ENCODE data around the gene INTS4.
"Not testable (repeated sequence)": the region's sequence is repeated elsewhere in the genome, so short reads cannot be mapped to it uniquely, and the experiment has no call there.

DNA sequence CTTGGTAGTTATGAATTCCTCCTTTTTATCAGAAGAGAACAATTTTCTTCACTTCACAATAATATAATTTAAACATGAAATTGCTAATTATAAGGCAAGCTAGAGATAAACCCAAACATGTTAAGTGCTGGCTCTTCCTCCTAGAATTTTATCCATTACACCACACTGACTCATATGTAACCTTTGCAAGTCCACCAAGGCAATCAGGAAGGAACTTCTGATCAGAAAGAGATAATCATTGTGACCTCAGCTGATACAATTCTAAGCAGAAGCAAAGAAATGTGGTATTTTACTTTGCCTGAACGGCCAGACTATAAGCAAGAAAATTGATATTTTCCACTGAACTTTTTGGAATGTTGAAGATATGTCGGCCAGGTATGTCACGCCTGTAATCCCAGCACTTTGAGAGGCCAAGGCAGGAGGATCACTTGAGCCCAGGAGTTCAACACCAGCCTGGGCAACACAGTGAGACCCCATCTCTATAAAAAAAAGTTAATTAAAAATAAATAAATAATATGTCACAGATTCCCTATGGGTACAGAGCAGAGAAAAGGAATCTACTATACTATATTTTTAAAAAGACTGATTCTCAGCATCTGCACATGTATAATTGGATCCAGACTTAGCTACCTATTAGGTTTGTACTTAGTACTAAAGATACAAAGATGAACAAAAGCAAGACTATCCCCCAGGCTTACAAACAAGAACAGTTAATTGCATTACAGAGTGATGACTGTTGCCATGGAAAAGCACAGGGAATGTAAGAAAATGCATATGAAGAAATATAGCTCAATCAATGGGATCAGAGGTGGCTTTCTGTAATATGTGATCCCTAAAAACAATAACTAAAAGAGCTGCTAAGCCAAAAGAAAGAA lies 63.9 kb downstream of the INTS4 start:
- TF ChIP-seq, protein P1, sequence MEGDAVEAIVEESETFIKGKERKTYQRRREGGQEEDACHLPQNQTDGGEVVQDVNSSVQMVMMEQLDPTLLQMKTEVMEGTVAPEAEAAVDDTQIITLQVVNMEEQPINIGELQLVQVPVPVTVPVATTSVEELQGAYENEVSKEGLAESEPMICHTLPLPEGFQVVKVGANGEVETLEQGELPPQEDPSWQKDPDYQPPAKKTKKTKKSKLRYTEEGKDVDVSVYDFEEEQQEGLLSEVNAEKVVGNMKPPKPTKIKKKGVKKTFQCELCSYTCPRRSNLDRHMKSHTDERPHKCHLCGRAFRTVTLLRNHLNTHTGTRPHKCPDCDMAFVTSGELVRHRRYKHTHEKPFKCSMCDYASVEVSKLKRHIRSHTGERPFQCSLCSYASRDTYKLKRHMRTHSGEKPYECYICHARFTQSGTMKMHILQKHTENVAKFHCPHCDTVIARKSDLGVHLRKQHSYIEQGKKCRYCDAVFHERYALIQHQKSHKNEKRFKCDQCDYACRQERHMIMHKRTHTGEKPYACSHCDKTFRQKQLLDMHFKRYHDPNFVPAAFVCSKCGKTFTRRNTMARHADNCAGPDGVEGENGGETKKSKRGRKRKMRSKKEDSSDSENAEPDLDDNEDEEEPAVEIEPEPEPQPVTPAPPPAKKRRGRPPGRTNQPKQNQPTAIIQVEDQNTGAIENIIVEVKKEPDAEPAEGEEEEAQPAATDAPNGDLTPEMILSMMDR (IDR thresholded peaks at IDR 0.05), result not testable (repeated sequence)
- TF ChIP-seq POLR2A (IDR thresholded peaks at IDR 0.05), result not testable (repeated sequence)

Measured in thyroid gland (tissue), 4 donors.